K562 (cell line): ENCODE results near the gene FBXO17. TPM values are rescaled to one million over a fixed set of nuclear protein-coding genes. Genes with fewer than 3 reads are reported as not detected.

Source experiments
- ATAC-seq: fragments of 200-7000 bp; cut with Tn5 transposase; 3 replicates; pipeline ENCODE4 v1.9.1; 2020; ENCODE audit warnings: moderate library complexity
- BruUV-seq: library from RNA; stranded (reverse); fragments of 400-500 nt; replicated peaks from 2 replicates; lab custom pipeline; 2021; lab: Mats Ljungman, UMichigan
- CTCF ChIA-PET: fragments of 300-600 bp; formaldehyde crosslinking; extraction: SDS; loops from one replicate; lab custom pipeline; 2021; ENCODE audit warnings: low intra/inter-chr PET ratio; lab: Yijun Ruan, JAX
- POLR2A ChIA-PET: fragments of 300-600, 350-650 bp; sonication (Branson Sonifier 250); formaldehyde crosslinking; extraction: SDS; loops from one replicate; lab custom pipeline; 2021; ENCODE audit warnings: antibody characterized with exemption, inconsistent platforms; lab: Yijun Ruan, JAX
- DNase-seq, 4 experiments: peaks; one replicate each; pipeline versions ENCODE4 v3.0.0 to v3.0.0-alpha.2; 2011 to 2018; ENCODE audit warnings: low spot score in 3 of 4, mixed read lengths in 3 of 4; ENCODE audit errors: extremely low read depth in 1 of 4
- FAIRE-seq: peaks from 2 replicates; lab custom pipeline; 2011; peaks lifted over from hg19 to GRCh38; lab: Jason Lieb, UNC
- H2AFZ ChIP-seq: 2 replicates; pipeline ENCODE4 v1.6.0; 2011; ENCODE audit warnings: low read depth, low read length, control low read depth, inconsistent platforms
- H3K27ac ChIP-seq: fragments of 200-600 bp; 3 replicates; pipeline ENCODE4 v1.8.0; 2011; ENCODE audit warnings: low read depth, mild to moderate bottlenecking, control low read depth, inconsistent platforms, low read length, moderate library complexity, mixed read lengths; ENCODE audit errors: extremely low read depth
- H3K27me3 ChIP-seq, 2 experiments: fragments of 300-600 bp in 1 of 2; 2 replicates in 1 of 2; 3 replicates in 1 of 2; pipeline versions ENCODE4 v1.6.0 to v1.8.0; 2011; ENCODE audit warnings: inconsistent platforms in 2 of 2, low read length in 2 of 2, mild to moderate bottlenecking in 1 of 2, mixed read lengths in 1 of 2, moderate library complexity in 1 of 2; ENCODE audit not compliant: control insufficient read depth in 2 of 2, insufficient read depth in 2 of 2
- H3K36me3 ChIP-seq: fragments of 300-600 bp; 3 replicates; pipeline ENCODE4 v1.8.0; 2011; ENCODE audit warnings: mild to moderate bottlenecking, low read length, inconsistent platforms; ENCODE audit not compliant: control insufficient read depth, insufficient read depth
- H3K4me1 ChIP-seq, 2 experiments: fragments of 200-600 bp in 1 of 2; replicated peaks in 1 of 2; 2 replicates in 1 of 2; 3 replicates in 1 of 2; pipeline versions ENCODE4 v1.5.1 to v1.8.0; 2011; ENCODE audit warnings: inconsistent platforms in 2 of 2, low read length in 2 of 2, mild to moderate bottlenecking in 1 of 2, mixed read lengths in 1 of 2, moderate library complexity in 1 of 2; ENCODE audit not compliant: control insufficient read depth in 2 of 2, insufficient read depth in 2 of 2
- H3K4me2 ChIP-seq: 2 replicates; pipeline ENCODE4 v1.6.1; 2011; ENCODE audit warnings: low read length, control low read depth, inconsistent platforms, mixed read lengths; ENCODE audit not compliant: insufficient read depth
- H3K4me3 ChIP-seq: fragments of 200-600 bp; sonication (generic), shearing (Covaris generic); 2 replicates; pipeline ENCODE4 v1.5.1; 2016; ENCODE audit warnings: control low read depth, inconsistent platforms
- H3K79me2 ChIP-seq: fragments of 200-600 bp; 3 replicates; pipeline ENCODE4 v1.8.0; 2011; ENCODE audit warnings: low read length, inconsistent platforms; ENCODE audit not compliant: control insufficient read depth, insufficient read depth
- H3K9ac ChIP-seq, 2 experiments: 2 replicates each; pipeline versions ENCODE4 v1.6.0 to v1.6.1; 2011; ENCODE audit warnings: low read depth in 2 of 2, low read length in 2 of 2, control low read depth in 1 of 2, inconsistent platforms in 1 of 2, mild to moderate bottlenecking in 1 of 2, mixed read lengths in 1 of 2; ENCODE audit not compliant: insufficient read depth in 1 of 2
- H3K9me1 ChIP-seq: one replicate; pipeline ENCODE4 v1.6.0; 2011; ENCODE audit warnings: inconsistent platforms, mild to moderate bottlenecking, low read length, moderate library complexity; ENCODE audit not compliant: control insufficient read depth, insufficient read depth
- H3K9me3 ChIP-seq: replicated peaks from 2 replicates; pipeline ENCODE4 v1.5.1; 2011; ENCODE audit warnings: low read depth, low read length, inconsistent platforms; ENCODE audit not compliant: control insufficient read depth, insufficient read depth
- H4K20me1 ChIP-seq: replicated peaks from 2 replicates; pipeline ENCODE4 v1.6.1; 2011; ENCODE audit warnings: low read length, inconsistent platforms, mixed read lengths; ENCODE audit not compliant: control insufficient read depth, insufficient read depth
- ERF ChIP-seq: fragments of 450-650 bp; formaldehyde crosslinking; IDR thresholded peaks from 2 replicates; pipeline ENCODE4 v1.4.0; 2020; ENCODE audit warnings: mild to moderate bottlenecking, mixed read lengths
- FOXA3 ChIP-seq, 2 experiments: fragments of 450-650 bp in 1 of 2; sonication (generic) in 1 of 2; formaldehyde crosslinking; IDR thresholded peaks in 1 of 2; conservative IDR thresholded peaks in 1 of 2; 2 replicates each; pipeline versions ENCODE4 v1.4.0 to v1.8.0; 2020 to 2022; ENCODE audit warnings: mild to moderate bottlenecking in 2 of 2, missing genetic modification reagents in 1 of 2
- HDAC6 ChIP-seq: IDR thresholded peaks from 2 replicates; pipeline ENCODE4 v1.6.1; 2012; ENCODE audit warnings: low read depth, mild to moderate bottlenecking, control low read depth, inconsistent platforms, low read length, moderate library complexity
- WHSC1 ChIP-seq: IDR thresholded peaks from one replicate; pipeline ENCODE4 v1.6.1; 2012; ENCODE audit warnings: low read length, control low read depth, inconsistent platforms
- ZNF121 ChIP-seq: sonication (generic); formaldehyde crosslinking; conservative IDR thresholded peaks from 2 replicates; pipeline ENCODE4 v1.8.0; 2022; ENCODE audit warnings: missing genetic modification reagents
- WGBS: fragments of 100-300 bp; shearing (Covaris generic); methylation state at CpG from one replicate; pipeline ENCODE4 v1.1.6; 2016; ENCODE audit warnings: low coverage, mixed read lengths; ENCODE audit not compliant: insufficient coverage; ENCODE audit errors: missing lambda C conversion rate; 5-methylcytosine and 5-hydroxymethylcytosine counted together
- in situ Hi-C: fragments of 300-500 bp; cut with MboI; formaldehyde crosslinking; loops from 4 replicates; pipeline ENCODE4 v1.15.0; 2018; ENCODE audit warnings: inconsistent platforms, mixed read lengths
- intact Hi-C: fragments of 100-400 bp; cut with micrococcal nuclease; formaldehyde crosslinking; loops from 2 replicates; pipeline ENCODE4 v1.14.2; 2022
- polyA plus RNA-seq, 8 experiments: library from polyadenylated mRNA; depleted of rRNA in 4 of 8; stranded (reverse) in 5 of 8; unstranded in 3 of 8; fragments of >200 nt; fragmentation: Nextera tagmentation in 2 of 8; fragmentation: Illumina TruSeq in 1 of 8; extraction: Ambion mirVana in 2 of 8; extraction: Trizol in 1 of 8; gene quantifications; 2 replicates each; pipeline versions ENCODE4 v1.2.1 to v1.2.3, GENCODE V29; 2011 to 2014; ENCODE audit warnings: inconsistent platforms in 1 of 8, missing spikeins in 1 of 8
- total RNA-seq, 7 experiments: library from RNA; depleted of rRNA in 6 of 7; stranded (reverse); fragments of >200 nt in 6 of 7; fragmentation: Illumina TruSeq in 2 of 7; extraction: Trizol in 2 of 7; gene quantifications; 2 replicates each; pipeline versions ENCODE4 v1.2.1 to v1.2.3, GENCODE V29; 2011 to 2021; ENCODE audit warnings: low replicate concordance in 1 of 7
- TF ChIP-seq, protein P1 (sequence below): IDR thresholded peaks from 3 replicates; pipeline ENCODE4 v1.6.1; 2011; ENCODE audit warnings: borderline replicate concordance, mild to moderate bottlenecking; ENCODE audit not compliant: insufficient read length, insufficient read depth

The FBXO17 gene
- total and polyA plus RNA-seq, 9 of the 15 experiments (the other 6 are each of a cell fraction or from before 2014, with no cell fraction given): 4.1 to 27.1 (median 19.0) TPM

DNA sequence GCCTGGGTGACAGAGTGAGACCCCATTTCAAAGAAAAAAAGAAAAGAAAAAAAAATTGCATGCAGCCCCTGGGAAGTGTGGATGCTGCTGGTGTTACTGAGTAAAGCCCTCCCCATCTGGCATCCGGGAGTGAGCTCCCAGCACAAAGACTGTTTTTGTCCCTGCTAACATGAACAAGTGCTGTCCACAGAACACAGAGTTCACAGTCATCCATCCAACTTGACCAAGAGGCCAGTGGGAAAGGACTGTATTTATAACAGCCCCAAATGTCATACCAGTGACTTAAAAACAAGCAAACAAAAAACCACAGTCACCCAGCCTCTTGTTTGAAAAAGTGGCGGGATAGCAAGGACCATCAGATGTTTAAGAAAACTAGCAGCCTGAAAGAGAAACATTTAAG lies 10.8 kb downstream of the FBXO17 start:
- in situ Hi-C loops: loop anchor here (5.0 to 10.0 kb wide), 2 partner anchors 150 to 233 kb away; partner anchors contain the start of gene NCCRP1
- Histone ChIP-seq H3K4me2 (no peak overlapping the region), H3K27ac (no peak overlapping the region), H2AFZ (no peak overlapping the region), H4K20me1 (no peaks in the 10 kb centered on the region), H3K9me1 (no peaks in the 10 kb centered on the region), H3K4me1 (peaks cover 3 to 7% of the 10 kb centered on the region in 2 experiments; a peak in 3 of 5 replicates), H3K9ac (no peak overlapping the region), H3K36me3 (peaks cover 25% of the 10 kb centered on the region; the same call in 2 of the 3 replicates), H3K4me3 (no peak overlapping the region), H3K79me2 (no peaks in the 10 kb centered on the region), H3K9me3 (no peaks in the 10 kb centered on the region), H3K27me3 (no peaks in the 10 kb centered on the region)
- 77% methylated on average over 2 of the region's 2 CpGs for WGBS
- no peak for ATAC-seq
- POLR2A ChIA-PET: interaction anchor here (0.6 kb wide), 1 partner anchor 19 kb away, joined by 3 read pairs; no protein-coding TSS in a partner anchor
- TF ChIP-seq, protein P1, sequence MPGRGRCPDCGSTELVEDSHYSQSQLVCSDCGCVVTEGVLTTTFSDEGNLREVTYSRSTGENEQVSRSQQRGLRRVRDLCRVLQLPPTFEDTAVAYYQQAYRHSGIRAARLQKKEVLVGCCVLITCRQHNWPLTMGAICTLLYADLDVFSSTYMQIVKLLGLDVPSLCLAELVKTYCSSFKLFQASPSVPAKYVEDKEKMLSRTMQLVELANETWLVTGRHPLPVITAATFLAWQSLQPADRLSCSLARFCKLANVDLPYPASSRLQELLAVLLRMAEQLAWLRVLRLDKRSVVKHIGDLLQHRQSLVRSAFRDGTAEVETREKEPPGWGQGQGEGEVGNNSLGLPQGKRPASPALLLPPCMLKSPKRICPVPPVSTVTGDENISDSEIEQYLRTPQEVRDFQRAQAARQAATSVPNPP: no peak
- no peak for TF ChIP-seq FOXA3 (CRISPR knock-in tag; conservative IDR thresholded peaks at IDR 0.05 in 1 of 2, IDR thresholded peaks at IDR 0.05 in 1 of 2)
- TF ChIP-seq HDAC6: no peak
- no peak for TF ChIP-seq ZNF121 (CRISPR knock-in tag)
- TF ChIP-seq ERF: no peak
- no peak for TF ChIP-seq WHSC1
- CTCF ChIA-PET: interaction anchor here (0.5 kb wide), 1 partner anchor 242 kb away, joined by 4 read pairs; no protein-coding TSS in a partner anchor
- FAIRE-seq: no peak
- DNase-seq: no peak
- intact Hi-C loops: loop anchor here (5.0 kb wide), 2 partner anchors 143 to 223 kb away; no protein-coding TSS in a partner anchor
- no TSS peak for BruUV-seq
